Measurements from ENCODE around the gene HNF1B.

DNA sequence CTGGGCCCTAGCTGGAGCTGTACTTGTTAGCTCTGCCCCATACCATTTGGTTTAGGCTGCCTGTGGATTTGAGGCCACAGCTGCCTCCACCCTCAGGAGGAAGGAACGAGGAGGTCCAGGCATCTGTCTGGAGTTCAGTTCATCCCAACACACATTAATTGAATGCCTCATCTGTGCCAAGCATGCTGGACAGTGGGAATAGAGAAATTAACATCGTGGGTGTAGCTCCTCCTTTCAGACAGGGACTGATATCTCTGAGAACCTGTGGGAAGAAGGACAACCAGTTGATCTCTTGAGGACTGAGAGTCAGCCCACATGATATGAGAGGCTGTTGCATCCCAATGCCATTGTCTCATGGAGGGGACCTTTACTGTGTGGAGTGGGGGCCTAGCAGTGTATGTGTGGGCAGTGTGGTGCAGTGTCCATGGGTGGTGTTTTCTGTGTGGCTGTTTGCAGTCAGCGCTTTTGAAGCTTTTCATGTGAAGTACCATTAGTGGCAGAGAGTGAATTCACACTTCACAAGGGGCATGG lies 72.2 kb downstream of the HNF1B start:
- TF ChIP-seq MYB (IDR thresholded peaks at IDR 0.05; ENCODE audit: borderline replicate concordance, low read depth, low read length): no peak
- TF ChIP-seq, protein P1, sequence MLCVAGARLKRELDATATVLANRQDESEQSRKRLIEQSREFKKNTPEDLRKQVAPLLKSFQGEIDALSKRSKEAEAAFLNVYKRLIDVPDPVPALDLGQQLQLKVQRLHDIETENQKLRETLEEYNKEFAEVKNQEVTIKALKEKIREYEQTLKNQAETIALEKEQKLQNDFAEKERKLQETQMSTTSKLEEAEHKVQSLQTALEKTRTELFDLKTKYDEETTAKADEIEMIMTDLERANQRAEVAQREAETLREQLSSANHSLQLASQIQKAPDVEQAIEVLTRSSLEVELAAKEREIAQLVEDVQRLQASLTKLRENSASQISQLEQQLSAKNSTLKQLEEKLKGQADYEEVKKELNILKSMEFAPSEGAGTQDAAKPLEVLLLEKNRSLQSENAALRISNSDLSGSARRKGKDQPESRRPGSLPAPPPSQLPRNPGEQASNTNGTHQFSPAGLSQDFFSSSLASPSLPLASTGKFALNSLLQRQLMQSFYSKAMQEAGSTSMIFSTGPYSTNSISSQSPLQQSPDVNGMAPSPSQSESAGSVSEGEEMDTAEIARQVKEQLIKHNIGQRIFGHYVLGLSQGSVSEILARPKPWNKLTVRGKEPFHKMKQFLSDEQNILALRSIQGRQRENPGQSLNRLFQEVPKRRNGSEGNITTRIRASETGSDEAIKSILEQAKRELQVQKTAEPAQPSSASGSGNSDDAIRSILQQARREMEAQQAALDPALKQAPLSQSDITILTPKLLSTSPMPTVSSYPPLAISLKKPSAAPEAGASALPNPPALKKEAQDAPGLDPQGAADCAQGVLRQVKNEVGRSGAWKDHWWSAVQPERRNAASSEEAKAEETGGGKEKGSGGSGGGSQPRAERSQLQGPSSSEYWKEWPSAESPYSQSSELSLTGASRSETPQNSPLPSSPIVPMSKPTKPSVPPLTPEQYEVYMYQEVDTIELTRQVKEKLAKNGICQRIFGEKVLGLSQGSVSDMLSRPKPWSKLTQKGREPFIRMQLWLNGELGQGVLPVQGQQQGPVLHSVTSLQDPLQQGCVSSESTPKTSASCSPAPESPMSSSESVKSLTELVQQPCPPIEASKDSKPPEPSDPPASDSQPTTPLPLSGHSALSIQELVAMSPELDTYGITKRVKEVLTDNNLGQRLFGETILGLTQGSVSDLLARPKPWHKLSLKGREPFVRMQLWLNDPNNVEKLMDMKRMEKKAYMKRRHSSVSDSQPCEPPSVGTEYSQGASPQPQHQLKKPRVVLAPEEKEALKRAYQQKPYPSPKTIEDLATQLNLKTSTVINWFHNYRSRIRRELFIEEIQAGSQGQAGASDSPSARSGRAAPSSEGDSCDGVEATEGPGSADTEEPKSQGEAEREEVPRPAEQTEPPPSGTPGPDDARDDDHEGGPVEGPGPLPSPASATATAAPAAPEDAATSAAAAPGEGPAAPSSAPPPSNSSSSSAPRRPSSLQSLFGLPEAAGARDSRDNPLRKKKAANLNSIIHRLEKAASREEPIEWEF (IDR thresholded peaks at IDR 0.05; ENCODE audit: insufficient replicate concordance, low read depth, low read length): no peak
- TF ChIP-seq, protein P2, sequence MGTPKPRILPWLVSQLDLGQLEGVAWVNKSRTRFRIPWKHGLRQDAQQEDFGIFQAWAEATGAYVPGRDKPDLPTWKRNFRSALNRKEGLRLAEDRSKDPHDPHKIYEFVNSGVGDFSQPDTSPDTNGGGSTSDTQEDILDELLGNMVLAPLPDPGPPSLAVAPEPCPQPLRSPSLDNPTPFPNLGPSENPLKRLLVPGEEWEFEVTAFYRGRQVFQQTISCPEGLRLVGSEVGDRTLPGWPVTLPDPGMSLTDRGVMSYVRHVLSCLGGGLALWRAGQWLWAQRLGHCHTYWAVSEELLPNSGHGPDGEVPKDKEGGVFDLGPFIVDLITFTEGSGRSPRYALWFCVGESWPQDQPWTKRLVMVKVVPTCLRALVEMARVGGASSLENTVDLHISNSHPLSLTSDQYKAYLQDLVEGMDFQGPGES (IDR thresholded peaks at IDR 0.05): no peak
- TF ChIP-seq, protein P3, sequence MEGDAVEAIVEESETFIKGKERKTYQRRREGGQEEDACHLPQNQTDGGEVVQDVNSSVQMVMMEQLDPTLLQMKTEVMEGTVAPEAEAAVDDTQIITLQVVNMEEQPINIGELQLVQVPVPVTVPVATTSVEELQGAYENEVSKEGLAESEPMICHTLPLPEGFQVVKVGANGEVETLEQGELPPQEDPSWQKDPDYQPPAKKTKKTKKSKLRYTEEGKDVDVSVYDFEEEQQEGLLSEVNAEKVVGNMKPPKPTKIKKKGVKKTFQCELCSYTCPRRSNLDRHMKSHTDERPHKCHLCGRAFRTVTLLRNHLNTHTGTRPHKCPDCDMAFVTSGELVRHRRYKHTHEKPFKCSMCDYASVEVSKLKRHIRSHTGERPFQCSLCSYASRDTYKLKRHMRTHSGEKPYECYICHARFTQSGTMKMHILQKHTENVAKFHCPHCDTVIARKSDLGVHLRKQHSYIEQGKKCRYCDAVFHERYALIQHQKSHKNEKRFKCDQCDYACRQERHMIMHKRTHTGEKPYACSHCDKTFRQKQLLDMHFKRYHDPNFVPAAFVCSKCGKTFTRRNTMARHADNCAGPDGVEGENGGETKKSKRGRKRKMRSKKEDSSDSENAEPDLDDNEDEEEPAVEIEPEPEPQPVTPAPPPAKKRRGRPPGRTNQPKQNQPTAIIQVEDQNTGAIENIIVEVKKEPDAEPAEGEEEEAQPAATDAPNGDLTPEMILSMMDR (IDR thresholded peaks at IDR 0.05 in 2 of 3, conservative IDR thresholded peaks at IDR 0.05 in 1 of 3; ENCODE audit: control insufficient read depth in 2 of 3, extremely low read depth in 1 of 3, insufficient read depth in 1 of 3, low read depth in 3 of 3, low read length in 3 of 3): no peak
- TF ChIP-seq CEBPB (IDR thresholded peaks at IDR 0.05; ENCODE audit: borderline replicate concordance in 1 of 2, low read depth in 2 of 2, low read length in 2 of 2): no peak
- no peak for TF ChIP-seq JUND (IDR thresholded peaks at IDR 0.05; ENCODE audit: low read depth, low read length)
- TF ChIP-seq HCFC1 (IDR thresholded peaks at IDR 0.05; ENCODE audit: low read length): no peak
- TF ChIP-seq EGR1 (IDR thresholded peaks at IDR 0.05; ENCODE audit: borderline replicate concordance in 1 of 2, low read depth in 2 of 2, low read length in 2 of 2): no peak
- TF ChIP-seq SIN3A (IDR thresholded peaks at IDR 0.05; ENCODE audit: low read depth, low read length): no peak
- TF ChIP-seq ZSCAN29 (IDR thresholded peaks at IDR 0.05): no peak
- no peak for TF ChIP-seq CHD1 (IDR thresholded peaks at IDR 0.05; ENCODE audit: low read depth, low read length)
- TF ChIP-seq, protein P4, sequence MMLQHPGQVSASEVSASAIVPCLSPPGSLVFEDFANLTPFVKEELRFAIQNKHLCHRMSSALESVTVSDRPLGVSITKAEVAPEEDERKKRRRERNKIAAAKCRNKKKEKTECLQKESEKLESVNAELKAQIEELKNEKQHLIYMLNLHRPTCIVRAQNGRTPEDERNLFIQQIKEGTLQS (IDR thresholded peaks at IDR 0.05; ENCODE audit: borderline replicate concordance, extremely low read depth, low read depth, low read length): no peak
- no peak for TF ChIP-seq POLR2A (IDR thresholded peaks at IDR 0.05; ENCODE audit: low read depth, low read length)
